Fibroblast of peridontal ligament (primary cell): ENCODE results near the gene C2orf66.

ENCODE experiments used
- DNase-seq: peaks from one replicate; pipeline ENCODE4 v3.0.0-alpha.2; 2010; ENCODE audit errors: extremely low read depth

Gene C2orf66

DNA sequence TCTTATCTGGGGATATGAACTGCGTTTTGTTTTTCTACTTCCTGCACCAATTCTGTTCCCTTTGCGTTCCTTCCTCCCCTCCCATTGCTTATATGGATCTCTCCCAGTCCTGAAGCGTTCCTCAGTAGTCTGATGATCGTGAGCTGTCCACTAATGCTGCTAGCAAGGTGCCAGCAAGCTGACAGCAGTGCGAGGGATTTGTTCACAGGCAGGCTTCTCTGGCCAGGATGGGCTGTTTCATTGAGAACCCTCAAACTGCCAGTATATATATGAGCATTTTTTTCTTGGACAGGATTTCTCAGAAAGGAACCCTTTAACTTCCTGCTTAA lies 49.8 kb downstream of the C2orf66 start:
- peak; percentile 27 for DNase-seq

DNA sequence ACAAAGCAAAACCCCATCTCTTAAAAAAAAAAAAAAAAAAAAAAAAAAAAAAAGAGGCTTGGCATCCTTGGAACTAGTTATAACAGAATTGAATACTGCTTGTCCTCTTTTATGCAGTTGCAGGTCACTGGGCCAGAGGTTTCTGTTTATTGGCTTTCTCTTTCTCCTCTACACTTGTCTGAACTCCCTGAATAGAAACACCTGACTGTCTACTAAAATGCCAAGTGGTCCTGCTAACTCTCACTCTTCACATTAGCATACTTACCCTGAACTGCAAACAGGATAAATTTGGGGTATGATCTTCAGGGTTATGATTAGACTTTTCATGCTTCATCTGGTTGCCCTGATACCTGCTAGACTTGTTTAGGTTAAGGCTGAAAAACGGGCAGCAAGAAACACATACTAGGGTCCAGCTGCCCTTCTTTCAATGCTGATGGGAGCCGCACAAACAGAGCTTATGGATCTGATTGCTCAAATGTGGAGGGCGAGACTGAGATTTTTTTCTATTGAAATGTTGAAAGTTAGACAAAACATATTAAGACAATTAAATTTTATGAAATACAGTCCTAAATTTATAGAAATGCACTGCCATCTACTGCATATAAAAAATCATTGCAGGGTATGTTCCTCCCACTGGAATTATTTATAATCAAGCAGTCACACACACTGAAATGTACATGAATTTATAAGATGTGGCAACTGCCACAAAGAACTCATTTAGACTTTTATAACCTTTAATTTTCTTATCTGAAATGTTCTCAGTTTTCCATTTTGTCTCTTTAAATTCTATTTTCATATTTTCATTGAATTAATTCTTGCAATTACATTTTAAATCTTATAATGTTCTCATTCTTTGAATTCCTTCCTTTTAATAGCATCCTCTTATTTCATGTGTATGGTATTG lies 50.4 kb downstream of the C2orf66 start:
- peak; percentile 80 for DNase-seq
